Endothelial cell of umbilical vein (primary cell): Measurements from ENCODE around the gene HSPBAP1. TPM values are rescaled to one million over a fixed set of nuclear protein-coding genes. Genes with fewer than 3 reads are reported as not detected.

Source experiments
- BruUV-seq: library from RNA; stranded (reverse); fragments of 400-500 nt; replicated peaks from 2 replicates; lab custom pipeline; 2021; lab: Mats Ljungman, UMichigan
- CTCF ChIA-PET: fragments of 300-600, 350-600 bp; sonication (Branson Sonifier 250); formaldehyde crosslinking; loops from one replicate; lab custom pipeline; 2021; ENCODE audit warnings: antibody characterized with exemption, inconsistent platforms; lab: Charles Lee
- POLR2A ChIA-PET: fragments of 300-600, 350-600 bp; sonication (Branson Sonifier 250); formaldehyde crosslinking; loops from one replicate; lab custom pipeline; 2021; ENCODE audit warnings: antibody characterized with exemption, inconsistent platforms; lab: Charles Lee
- DNase-seq: peaks from one replicate; pipeline ENCODE4 v3.0.0-alpha.2; 2011; ENCODE audit warnings: low read depth, low spot score
- FAIRE-seq: peaks from 2 replicates; lab custom pipeline; 2011; peaks lifted over from hg19 to GRCh38; lab: Jason Lieb, UNC
- H2AFZ ChIP-seq: 2 replicates; pipeline ENCODE4 v1.6.0; 2012; ENCODE audit warnings: low read depth, low read length, control low read depth, inconsistent platforms
- H3K27ac ChIP-seq: 2 replicates; pipeline ENCODE4 v1.5.1; 2011; ENCODE audit warnings: low read depth, mild to moderate bottlenecking, control low read depth, low read length, moderate library complexity; ENCODE audit not compliant: insufficient read depth
- H3K27me3 ChIP-seq, 2 experiments: 2 replicates each; pipeline versions ENCODE4 v1.6.0 to v1.6.1; 2011; ENCODE audit warnings: low read length in 2 of 2, mixed read lengths in 1 of 2; ENCODE audit not compliant: control insufficient read depth in 2 of 2, insufficient read depth in 2 of 2
- H3K36me3 ChIP-seq, 2 experiments: 2 replicates in 1 of 2; 3 replicates in 1 of 2; pipeline ENCODE4 v1.5.1; 2011; ENCODE audit warnings: low read length in 2 of 2, mild to moderate bottlenecking in 1 of 2, moderate library complexity in 1 of 2; ENCODE audit not compliant: control insufficient read depth in 2 of 2, insufficient read depth in 2 of 2; ENCODE audit errors: extremely low read depth in 1 of 2
- H3K4me1 ChIP-seq: 3 replicates; pipeline ENCODE4 v1.5.1; 2011; ENCODE audit warnings: mild to moderate bottlenecking, low read length; ENCODE audit not compliant: control insufficient read depth, insufficient read depth; ENCODE audit errors: extremely low read depth
- H3K4me2 ChIP-seq: 2 replicates; pipeline ENCODE4 v1.6.1; 2011; ENCODE audit warnings: low read length, control low read depth, mixed read lengths; ENCODE audit not compliant: insufficient read depth
- H3K4me3 ChIP-seq, 3 experiments: fragments of 200-600 bp in 1 of 3; sonication (generic), shearing (Covaris generic) in 1 of 3; replicated peaks in 1 of 3; 2 replicates each; pipeline ENCODE4 v1.5.1; 2011 to 2016; ENCODE audit warnings: control low read depth in 3 of 3, low read length in 3 of 3, mild to moderate bottlenecking in 2 of 3, inconsistent platforms in 1 of 3, low read depth in 1 of 3, moderate library complexity in 1 of 3; ENCODE audit not compliant: insufficient read depth in 1 of 3
- H3K79me2 ChIP-seq: 2 replicates; pipeline ENCODE4 v1.6.0; 2012; ENCODE audit warnings: low read length, inconsistent platforms; ENCODE audit not compliant: control insufficient read depth, insufficient read depth
- H3K9ac ChIP-seq: replicated peaks from 2 replicates; pipeline ENCODE3; 2011; ENCODE audit warnings: low read length, control low read depth; ENCODE audit not compliant: insufficient read depth; ENCODE audit errors: extremely low read depth
- H3K9me1 ChIP-seq: replicated peaks from 3 replicates; pipeline ENCODE4 v1.6.0; 2011; ENCODE audit warnings: mild to moderate bottlenecking, low read length; ENCODE audit not compliant: control insufficient read depth, insufficient read depth; ENCODE audit errors: extremely low read depth
- H3K9me3 ChIP-seq: replicated peaks from 2 replicates; pipeline ENCODE4 v1.5.1; 2012; ENCODE audit warnings: low read length, inconsistent platforms; ENCODE audit not compliant: control insufficient read depth, insufficient read depth
- H4K20me1 ChIP-seq: replicated peaks from 2 replicates; pipeline ENCODE3; 2011; ENCODE audit warnings: mild to moderate bottlenecking, low read length; ENCODE audit not compliant: control insufficient read depth, insufficient read depth; ENCODE audit errors: extremely low read depth
- CTCF ChIP-seq, 2 donors: IDR thresholded peaks; 1 replicate in 1 of 2; 2 replicates in 1 of 2; pipeline ENCODE4 v1.5.1; 2011; ENCODE audit warnings: low read length in 2 of 2, mild to moderate bottlenecking in 2 of 2, moderate library complexity in 2 of 2, control low read depth in 1 of 2, inconsistent platforms in 1 of 2, low read depth in 1 of 2; ENCODE audit not compliant: insufficient read depth in 1 of 2; ENCODE audit errors: extremely low read depth in 1 of 2
- EZH2 ChIP-seq: IDR thresholded peaks from 2 replicates; pipeline ENCODE4 v1.6.1; 2012; ENCODE audit warnings: borderline replicate concordance, low read depth, mild to moderate bottlenecking, moderate library complexity, low read length, inconsistent platforms; ENCODE audit not compliant: severe bottlenecking
- FOS ChIP-seq: IDR thresholded peaks from 2 replicates; pipeline ENCODE4 v1.6.1; 2011; ENCODE audit warnings: mild to moderate bottlenecking, low read length, moderate library complexity, borderline replicate concordance; ENCODE audit not compliant: insufficient read depth
- JUN ChIP-seq: IDR thresholded peaks from 2 replicates; pipeline ENCODE4 v1.6.1; 2011; ENCODE audit warnings: borderline replicate concordance, low read depth; ENCODE audit not compliant: insufficient read length, insufficient read depth
- MAX ChIP-seq: IDR thresholded peaks from 2 replicates; pipeline ENCODE4 v1.6.1; 2011; ENCODE audit not compliant: insufficient read depth, insufficient read length
- POLR2A ChIP-seq: IDR thresholded peaks from 2 replicates; pipeline ENCODE4 v1.6.1; 2012; ENCODE audit warnings: low read depth, mild to moderate bottlenecking, control low read depth, low read length
- POLR2AphosphoS5 ChIP-seq: IDR thresholded peaks from 2 replicates; pipeline ENCODE4 v1.6.1; 2012; ENCODE audit warnings: low read depth, mild to moderate bottlenecking, control low read depth, low read length, moderate library complexity; ENCODE audit not compliant: insufficient read depth
- dilution Hi-C: fragments of 300-500 bp; cut with MboI; formaldehyde crosslinking; loops from one replicate; pipeline ENCODE4 v1.15.0; 2019; ENCODE audit warnings: low sequenced_read_pairs; ENCODE audit not compliant: extremely low pct_ligation_motif_present
- intact Hi-C: fragments of 100-400 bp; cut with micrococcal nuclease; formaldehyde crosslinking; loops from one replicate; pipeline ENCODE4 v1.10.0; 2022
- polyA plus RNA-seq, 4 experiments: library from polyadenylated mRNA; depleted of rRNA in 3 of 4; stranded (reverse) in 3 of 4; unstranded in 1 of 4; fragments of >200 nt; gene quantifications; 2 replicates each; pipeline versions ENCODE4 v1.2.1 to v1.2.3, GENCODE V29; 2011 to 2012; ENCODE audit warnings: missing spikeins in 1 of 4
- total RNA-seq: library from RNA; stranded (reverse); gene quantifications from 2 replicates; pipeline ENCODE4 v1.2.3, GENCODE V29; 2021

The HSPBAP1 gene
- total and polyA plus RNA-seq, 2 donors (not counting 3 experiments of a cell fraction or from before 2014, with no cell fraction given), result 5.3 to 10.6 TPM

- Histone ChIP-seq H3K27me3 (no peaks in the 10 kb centered on the region), H2AFZ (no peak overlapping the region), H3K4me1 (peaks cover 2% of the 10 kb centered on the region), H3K4me2 (no peak overlapping the region), H3K9me3 (no peaks in the 10 kb centered on the region), H4K20me1 (no peaks in the 10 kb centered on the region), H3K27ac (no peak overlapping the region), H3K4me3 (no peak overlapping the region), H3K36me3 (peaks cover 0 to 1% of the 10 kb centered on the region in 2 experiments), H3K9ac (no peak overlapping the region), H3K9me1 (no peaks in the 10 kb centered on the region), H3K79me2 (no peaks in the 10 kb centered on the region)
- ChIA-PET CTCF (no interaction called here), POLR2A (no interaction called here)
- no peak for DNase-seq
- FAIRE-seq, result no peak
- intact Hi-C loops (no loop called here), dilution Hi-C loops (no loop called here)
- BruUV-seq, result no TSS peak
- no peak for TF ChIP-seq JUN
- TF ChIP-seq POLR2AphosphoS5, result no peak
- TF ChIP-seq CTCF (IDR thresholded peaks at IDR 0.05; ENCODE audit: extremely low read depth in 1 of 2, insufficient read depth in 1 of 2, low read depth in 1 of 2, low read length in 2 of 2), result no peak
- TF ChIP-seq MAX, result no peak
- TF ChIP-seq FOS, result no peak
- TF ChIP-seq POLR2A, result no peak
Observed at GRCh38 chr3:122787872-122788271, 5.8 kb downstream of the HSPBAP1 start.

GRCh38 chr3:122786066-122786465 is 7.6 kb downstream of the HSPBAP1 start:
- DNase-seq (no peak), FAIRE-seq (no peak)
- Histone ChIP-seq H3K9me1 (no peaks in the 10 kb centered on the region), H3K36me3 (peaks cover 0 to 2% of the 10 kb centered on the region in 2 experiments), H3K27ac (no peak overlapping the region), H3K4me2 (no peak overlapping the region), H3K9me3 (no peaks in the 10 kb centered on the region), H3K27me3 (no peaks in the 10 kb centered on the region), H3K79me2 (no peaks in the 10 kb centered on the region), H3K9ac (no peak overlapping the region), H2AFZ (no peak overlapping the region), H4K20me1 (no peaks in the 10 kb centered on the region), H3K4me3 (no peak overlapping the region), H3K4me1 (no peaks in the 10 kb centered on the region)
- dilution Hi-C loops (no loop called here), intact Hi-C loops (no loop called here)
- POLR2A ChIA-PET, result interaction anchor here (0.6 kb wide), 2 partner anchors 40 to 54 kb away, joined by 3 to 4 read pairs; no protein-coding TSS in a partner anchor
- CTCF ChIA-PET, result interaction anchor here (0.8 to 2.3 kb wide), 2 partner anchors 31 to 40 kb away, joined by 3 to 6 read pairs; no protein-coding TSS in a partner anchor
- TF ChIP-seq MAX, result no peak
- no peak for TF ChIP-seq FOS
- TF ChIP-seq EZH2, result no peak
- TF ChIP-seq POLR2A, result no peak
- no peak for TF ChIP-seq CTCF (IDR thresholded peaks at IDR 0.05; ENCODE audit: extremely low read depth in 1 of 2, insufficient read depth in 1 of 2, low read depth in 1 of 2, low read length in 2 of 2)
- TF ChIP-seq POLR2AphosphoS5, result no peak
- no TSS peak for BruUV-seq
